HEK293 (cell line): ENCODE measurements around the gene DNAJB11.
"Not testable (repeated sequence)": the region's sequence is repeated elsewhere in the genome, so short reads cannot be mapped to it uniquely, and the experiment has no call there.

Experiments used
- CTCF ChIA-PET: fragments of 350-600 bp; formaldehyde crosslinking; extraction: SDS; loops from one replicate; lab custom pipeline; 2021; ENCODE audit warnings: antibody characterized with exemption; lab: Yijun Ruan, JAX
- POLR2A ChIA-PET: fragments of 300-600 bp; formaldehyde crosslinking; extraction: SDS; loops from one replicate; lab custom pipeline; 2020; ENCODE audit warnings: antibody characterized with exemption, inconsistent platforms; lab: Yijun Ruan, JAX
- H3K27ac ChIP-seq: fragments of 200-500 bp; sonication (Bioruptor generic); 2 replicates; pipeline ENCODE4 v1.5.1; 2014; ENCODE audit warnings: low read depth, low read length, control low read depth, inconsistent platforms; ENCODE audit errors: extremely low read depth
- H3K36me3 ChIP-seq, 2 experiments: fragments of 200-500 bp in 1 of 2; sonication (Bioruptor generic) in 1 of 2; 1 replicate in 1 of 2; 2 replicates in 1 of 2; pipeline ENCODE4 v1.5.1; 2014 to 2017; ENCODE audit warnings: inconsistent platforms in 2 of 2, low read length in 2 of 2; ENCODE audit not compliant: control insufficient read depth in 2 of 2, insufficient read depth in 1 of 2
- H3K4me1 ChIP-seq: fragments of 200-500 bp; sonication (Bioruptor generic); 2 replicates; pipeline ENCODE4 v1.5.1; 2014; ENCODE audit warnings: mild to moderate bottlenecking, low read length, inconsistent platforms; ENCODE audit not compliant: control insufficient read depth, insufficient read depth
- H3K4me3 ChIP-seq: 2 replicates; pipeline ENCODE4 v1.5.1; 2011; ENCODE audit warnings: low read depth, mild to moderate bottlenecking, control low read depth, low read length, moderate library complexity
- H3K9me3 ChIP-seq: fragments of 200-500 bp; sonication (Bioruptor generic); 2 replicates; pipeline ENCODE4 v1.5.1; 2014; ENCODE audit warnings: low read depth, low read length, inconsistent platforms; ENCODE audit not compliant: control insufficient read depth, insufficient read depth
- AEBP2 ChIP-seq: fragments of 450-650 bp; formaldehyde crosslinking; IDR thresholded peaks from 2 replicates; pipeline ENCODE4 v1.5.1; 2016; ENCODE audit warnings: missing biosample characterization, missing genetic modification characterization, borderline replicate concordance
- GFI1B ChIP-seq: fragments of 450-650 bp; formaldehyde crosslinking; IDR thresholded peaks from 2 replicates; pipeline ENCODE4 v1.5.1; 2016; ENCODE audit warnings: missing biosample characterization, missing genetic modification characterization
- MZF1 ChIP-seq: fragments of 450-650 bp; formaldehyde crosslinking; IDR thresholded peaks from 2 replicates; pipeline ENCODE4 v1.5.1; 2017; ENCODE audit warnings: missing biosample characterization, missing genetic modification characterization, borderline replicate concordance
- PRDM1 ChIP-seq: fragments of 450-650 bp; formaldehyde crosslinking; IDR thresholded peaks from 2 replicates; pipeline ENCODE4; 2016; ENCODE audit warnings: missing biosample characterization, missing genetic modification characterization
- ZBTB8A ChIP-seq: fragments of 450-650 bp; formaldehyde crosslinking; IDR thresholded peaks from 2 replicates; pipeline ENCODE4 v1.5.1; 2016; ENCODE audit warnings: missing biosample characterization, missing genetic modification characterization
- ZNF148 ChIP-seq: fragments of 450-650 bp; formaldehyde crosslinking; IDR thresholded peaks from 2 replicates; pipeline ENCODE4 v1.5.0; 2017; ENCODE audit warnings: missing biosample characterization, missing genetic modification characterization, borderline replicate concordance
- ZNF169 ChIP-seq: fragments of 450-650 bp; formaldehyde crosslinking; IDR thresholded peaks from 2 replicates; pipeline ENCODE4 v1.5.1; 2016; ENCODE audit warnings: missing biosample characterization, missing genetic modification characterization
- ZNF2 ChIP-seq: fragments of 450-650 bp; formaldehyde crosslinking; IDR thresholded peaks from 2 replicates; pipeline ENCODE4 v1.5.1; 2016; ENCODE audit warnings: missing biosample characterization, missing genetic modification characterization
- ZNF561 ChIP-seq: fragments of 450-650 bp; IDR thresholded peaks from 2 replicates; pipeline ENCODE4 v1.5.1; 2018; ENCODE audit warnings: missing biosample characterization, missing genetic modification characterization, borderline replicate concordance
- ZNF654 ChIP-seq: fragments of 450-650 bp; formaldehyde crosslinking; IDR thresholded peaks from 2 replicates; pipeline ENCODE4 v1.5.1; 2016; ENCODE audit warnings: low read depth, missing biosample characterization, missing genetic modification characterization
- ZNF677 ChIP-seq: fragments of 450-650 bp; IDR thresholded peaks from 2 replicates; pipeline ENCODE4 v1.5.0; 2018; ENCODE audit warnings: missing biosample characterization, mild to moderate bottlenecking, missing genetic modification characterization, moderate library complexity
- ZNF768 ChIP-seq: fragments of 450-650 bp; formaldehyde crosslinking; IDR thresholded peaks from 2 replicates; pipeline ENCODE4 v1.5.1; 2018; ENCODE audit warnings: missing biosample characterization, mild to moderate bottlenecking, missing genetic modification characterization

DNAJB11 gene

GRCh38 chr3:186583831-186584230, 13.3 kb downstream of the DNAJB11 start (continued):
- TF ChIP-seq ZNF2 (tag by site-specific recombination) (no peak), GFI1B (tag by site-specific recombination) (no peak), MZF1 (no peak), ZNF169 (tag by site-specific recombination) (no peak), ZNF561 (tag by site-specific recombination) (no peak)

- not testable (repeated sequence) for H3K9me3 ChIP-seq, H3K4me3 ChIP-seq, H3K27ac ChIP-seq, H3K4me1 ChIP-seq
- ChIA-PET POLR2A (interaction anchor here (0.6 to 1.1 kb wide), 2 partner anchors 16 kb away, joined by 3 read pairs; partner anchors contain the start of gene DNAJB11), CTCF (interaction anchor here (8.5 kb wide), 1 partner anchor 29 kb away, joined by 59 read pairs; the partner anchor contains the start of gene AHSG)
- peaks cover 10 to 50% of the 10 kb centered on the region in 2 experiments; a peak in 2 of 3 replicates for H3K36me3 ChIP-seq
Measured at GRCh38 chr3:186586245-186586644, 15.7 kb downstream of the DNAJB11 start.

GRCh38 chr3:186587183-186587582, 16.7 kb downstream of the DNAJB11 start:
- H3K27ac ChIP-seq = no peak overlapping the region
- no peaks in the 10 kb centered on the region for H3K4me1 ChIP-seq
- no peak overlapping the region for H3K4me3 ChIP-seq
- TF ChIP-seq ZNF148 (tag by site-specific recombination) (no peak), ZNF677 (tag by site-specific recombination) (no peak), ZNF768 (tag by site-specific recombination) (no peak)
- H3K9me3 ChIP-seq = no peaks in the 10 kb centered on the region
- POLR2A ChIA-PET = interaction anchor here (0.6 kb wide), 1 partner anchor 17 kb away, joined by 3 read pairs; the partner anchor contains the start of gene DNAJB11
- CTCF ChIA-PET = interaction anchor here (0.7 to 8.5 kb wide), 3 partner anchors 28 to 651 kb away, joined by 3 to 59 read pairs (median 4); partner anchors contain the start of gene AHSG
- H3K36me3 ChIP-seq = peaks cover 10 to 41% of the 10 kb centered on the region in 2 experiments; a peak in 2 of 3 replicates

GRCh38 chr3:186588632-186589031, 18.1 kb downstream of the DNAJB11 start:
- peaks cover 10 to 27% of the 10 kb centered on the region in 2 experiments; a peak in 2 of 3 replicates for H3K36me3 ChIP-seq
- ChIA-PET POLR2A (no interaction called here), CTCF (interaction anchor here (0.6 to 8.5 kb wide), 3 partner anchors 10 to 57 kb away, joined by 3 to 59 read pairs (median 4); partner anchors contain the start of gene AHSG)

GRCh38 chr3:186589121-186589520, 18.6 kb downstream of the DNAJB11 start:
- no peaks in the 10 kb centered on the region for H3K9me3 ChIP-seq
- no peak overlapping the region for H3K27ac ChIP-seq
- H3K36me3 ChIP-seq = peaks cover 7 to 22% of the 10 kb centered on the region in 2 experiments; a peak in 2 of 3 replicates
- TF ChIP-seq ZNF654 (tag by site-specific recombination) (peak; percentile 12; the same call in 1 of the 2 replicates), ZBTB8A (tag by site-specific recombination) (no peak)
- no peak overlapping the region for H3K4me3 ChIP-seq
- POLR2A ChIA-PET = interaction anchor here (0.6 kb wide), 1 partner anchor 150 kb away, joined by 3 read pairs; no protein-coding TSS in a partner anchor
- CTCF ChIA-PET = interaction anchor here (0.6 to 8.5 kb wide), 4 partner anchors 21 to 232 kb away, joined by 3 to 59 read pairs (median 5); partner anchors contain the start of gene AHSG
- no peaks in the 10 kb centered on the region for H3K4me1 ChIP-seq

More at GRCh38 chr3:186588632-186589031, 18.1 kb downstream of the DNAJB11 start:
- Histone ChIP-seq H3K27ac (no peak overlapping the region), H3K4me3 (no peak overlapping the region)
- TF ChIP-seq AEBP2 (no peak), PRDM1 (peak; percentile 39; the same call in 1 of the 2 replicates)
- TF ChIP-seq, all 188 proteins: peak for 1
- Histone ChIP-seq H3K9me3 (no peaks in the 10 kb centered on the region), H3K4me1 (no peaks in the 10 kb centered on the region)
